NT2/D1 (cell line): ENCODE data around the gene PTPRK.

ENCODE experiments used
- YY1 ChIP-seq: IDR thresholded peaks from 2 replicates; pipeline ENCODE4 v1.6.1; 2011; ENCODE audit not compliant: insufficient read length, insufficient read depth
- ZNF274 ChIP-seq: IDR thresholded peaks from 2 replicates; pipeline ENCODE4 v1.6.1; 2011; ENCODE audit warnings: mild to moderate bottlenecking, low read depth, low read length

DNA sequence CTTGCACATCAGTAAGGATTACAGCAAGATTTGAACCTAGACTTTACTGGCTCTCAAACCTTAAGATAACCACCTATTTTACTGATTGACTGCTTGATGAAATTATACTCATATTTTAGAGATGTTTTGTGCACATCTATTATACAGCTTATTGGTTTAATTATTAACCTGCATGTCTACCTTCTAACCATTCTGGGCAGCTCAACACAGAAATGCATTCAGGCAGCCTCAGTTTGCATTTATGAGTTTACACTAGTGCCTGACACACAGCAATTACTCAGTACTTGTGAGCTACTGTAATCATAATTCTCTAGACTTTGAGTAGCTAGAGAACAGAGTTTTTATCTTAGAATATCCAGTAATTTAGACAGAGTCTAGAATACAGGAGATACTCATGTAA lies 345.7 kb downstream of the PTPRK start:
- TF ChIP-seq YY1 = no peak
- TF ChIP-seq ZNF274 = no peak
